Lower lobe of right lung (tissue), 2 donors: ENCODE data around the gene RBM4B. TPM values are rescaled to one million over a fixed set of nuclear protein-coding genes. Genes with fewer than 3 reads are reported as not detected.

Experiments
- ATAC-seq, 2 donors: fragments of 200-7000 bp; cut with Tn5 transposase; one replicate each; pipeline ENCODE4 v1.9.1; 2020 to 2022; ENCODE audit warnings: mild to moderate bottlenecking in 2 of 2, moderate library complexity in 2 of 2
- DNase-seq: peaks from one replicate; pipeline ENCODE4 v3.0.0-alpha.2; 2020
- H3K27ac ChIP-seq: fragments of 200-600 bp; one replicate; pipeline ENCODE4 v1.8.0; 2022
- H3K27me3 ChIP-seq: fragments of 200-600 bp; one replicate; pipeline ENCODE4 v1.8.0; 2022; ENCODE audit warnings: low read depth
- H3K36me3 ChIP-seq: fragments of 200-600 bp; one replicate; pipeline ENCODE4 v1.8.0; 2022; ENCODE audit warnings: mild to moderate bottlenecking
- H3K4me1 ChIP-seq: fragments of 200-600 bp; one replicate; pipeline ENCODE4 v1.8.0; 2022
- H3K4me3 ChIP-seq: fragments of 200-600 bp; one replicate; pipeline ENCODE4 v1.8.0; 2022; ENCODE audit warnings: mild to moderate bottlenecking
- H3K9me3 ChIP-seq: fragments of 200-600 bp; one replicate; pipeline ENCODE4 v1.8.0; 2022
- intact Hi-C: fragments of 100-400 bp; cut with DNase I; formaldehyde crosslinking; loops from one replicate; pipeline ENCODE4 v1.11.0; 2022
- total RNA-seq: library from RNA; stranded (reverse); fragmentation: NEBNext Ultra II Directional; extraction: Animal tissue kit (Norgen Biotek cat#: 25700); gene quantifications from one replicate; pipeline ENCODE4 v1.2.1, GENCODE V29; 2021
- TF ChIP-seq, protein P1 (sequence below): fragments of 200-600 bp; IDR thresholded peaks from one replicate; pipeline ENCODE4 v1.8.0; 2022; ENCODE audit warnings: antibody characterized with exemption, mild to moderate bottlenecking
- donor health status: DM: no; HTN: yes; CAD: no; lungs with severe emphysema.

The RBM4B gene
- total RNA-seq, 1 donor from 2014 or later, result 17.6 TPM

DNA sequence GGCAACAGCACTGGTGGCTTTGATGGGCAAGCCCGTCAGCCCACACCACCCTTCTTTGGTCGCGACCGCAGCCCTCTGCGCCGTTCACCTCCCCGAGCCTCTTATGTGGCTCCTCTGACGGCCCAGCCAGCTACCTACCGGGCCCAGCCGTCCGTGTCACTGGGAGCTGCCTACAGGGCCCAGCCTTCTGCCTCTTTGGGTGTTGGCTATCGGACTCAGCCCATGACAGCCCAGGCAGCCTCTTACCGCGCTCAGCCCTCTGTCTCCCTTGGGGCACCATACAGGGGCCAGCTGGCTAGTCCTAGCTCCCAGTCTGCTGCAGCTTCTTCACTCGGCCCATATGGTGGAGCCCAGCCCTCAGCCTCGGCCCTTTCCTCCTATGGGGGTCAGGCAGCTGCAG lies 53.2 kb downstream of the RBM4B start:
- TF ChIP-seq, protein P1, sequence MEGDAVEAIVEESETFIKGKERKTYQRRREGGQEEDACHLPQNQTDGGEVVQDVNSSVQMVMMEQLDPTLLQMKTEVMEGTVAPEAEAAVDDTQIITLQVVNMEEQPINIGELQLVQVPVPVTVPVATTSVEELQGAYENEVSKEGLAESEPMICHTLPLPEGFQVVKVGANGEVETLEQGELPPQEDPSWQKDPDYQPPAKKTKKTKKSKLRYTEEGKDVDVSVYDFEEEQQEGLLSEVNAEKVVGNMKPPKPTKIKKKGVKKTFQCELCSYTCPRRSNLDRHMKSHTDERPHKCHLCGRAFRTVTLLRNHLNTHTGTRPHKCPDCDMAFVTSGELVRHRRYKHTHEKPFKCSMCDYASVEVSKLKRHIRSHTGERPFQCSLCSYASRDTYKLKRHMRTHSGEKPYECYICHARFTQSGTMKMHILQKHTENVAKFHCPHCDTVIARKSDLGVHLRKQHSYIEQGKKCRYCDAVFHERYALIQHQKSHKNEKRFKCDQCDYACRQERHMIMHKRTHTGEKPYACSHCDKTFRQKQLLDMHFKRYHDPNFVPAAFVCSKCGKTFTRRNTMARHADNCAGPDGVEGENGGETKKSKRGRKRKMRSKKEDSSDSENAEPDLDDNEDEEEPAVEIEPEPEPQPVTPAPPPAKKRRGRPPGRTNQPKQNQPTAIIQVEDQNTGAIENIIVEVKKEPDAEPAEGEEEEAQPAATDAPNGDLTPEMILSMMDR, result no peak
- no peak for ATAC-seq
- intact Hi-C loops, result no loop called here
- H3K9me3 ChIP-seq, result no peaks in the 10 kb centered on the region
- H3K27me3 ChIP-seq, result no peaks in the 10 kb centered on the region
- no peak overlapping the region for H3K27ac ChIP-seq
- no peak for DNase-seq
- H3K4me3 ChIP-seq, result no peak overlapping the region
- peaks cover 90% of the 10 kb centered on the region for H3K36me3 ChIP-seq
- H3K4me1 ChIP-seq, result peaks cover 48% of the 10 kb centered on the region

DNA sequence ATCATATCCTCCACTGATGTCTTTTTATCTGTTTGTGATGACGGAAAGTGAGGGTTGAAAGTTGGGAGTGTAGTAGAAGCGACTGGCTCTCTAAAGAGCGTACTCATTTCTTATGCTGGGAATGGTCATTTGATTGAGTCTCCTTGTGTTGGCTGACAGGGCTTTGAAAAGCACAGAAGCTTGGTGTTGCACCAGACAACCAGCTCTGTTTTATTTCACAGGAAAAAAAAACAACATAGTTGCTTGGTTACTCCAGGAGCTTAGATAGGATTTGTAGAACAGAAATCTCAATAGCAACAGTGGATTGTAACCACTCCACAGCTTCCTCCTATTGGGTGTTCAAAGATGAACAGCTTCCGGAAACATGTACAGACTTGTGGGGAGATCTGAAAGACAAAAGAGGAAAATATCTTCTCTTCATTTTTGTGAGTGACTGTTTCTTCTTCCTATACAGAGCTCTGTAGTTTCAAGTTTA lies 58.6 kb downstream of the RBM4B start:
- intact Hi-C loops, result no loop called here
- ATAC-seq (peak; percentile 0 to 4), DNase-seq (no peak)
- Histone ChIP-seq H3K4me1 (peaks cover 70% of the 10 kb centered on the region), H3K36me3 (peaks cover 39% of the 10 kb centered on the region), H3K27ac (peak overlapping the region; percentile 98), H3K4me3 (peak overlapping the region; percentile 78), H3K9me3 (no peaks in the 10 kb centered on the region), H3K27me3 (no peaks in the 10 kb centered on the region)
- TF ChIP-seq, protein P1, result no peak

DNA sequence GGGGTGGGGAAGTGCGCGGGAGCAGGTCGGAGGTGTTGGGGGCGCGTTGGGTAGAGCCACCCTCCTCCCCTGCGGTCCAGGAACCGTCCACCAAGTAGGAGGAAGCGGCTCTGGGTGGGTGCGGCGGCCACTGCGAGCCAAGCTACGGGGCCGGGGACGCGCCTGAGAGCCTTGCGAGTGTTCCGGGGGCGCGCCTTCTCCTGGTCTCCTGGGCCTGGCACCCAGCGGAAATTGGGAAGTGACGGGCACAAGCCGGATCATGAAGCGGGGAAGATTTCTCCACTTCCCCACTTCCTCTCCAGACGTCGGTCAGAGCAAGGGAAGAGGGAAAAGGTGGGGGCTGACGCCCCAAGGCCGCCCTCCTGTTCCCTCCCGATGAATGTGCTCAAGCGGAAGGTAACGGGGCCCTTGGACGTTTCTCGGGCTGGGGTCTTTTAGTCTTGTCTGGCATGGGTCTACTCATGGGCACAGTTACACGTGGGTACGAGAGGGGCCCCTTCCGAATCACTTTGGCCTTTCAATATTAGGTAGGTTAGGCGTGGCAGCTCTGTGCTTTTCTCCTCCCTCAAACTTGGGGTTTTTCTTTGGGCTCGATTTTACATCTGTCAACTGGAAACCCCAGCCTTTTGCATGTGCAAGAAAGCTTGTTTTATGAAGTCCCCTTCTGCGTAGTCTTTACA lies 60.4 kb downstream of the RBM4B start:
- Histone ChIP-seq H3K27me3 (no peaks in the 10 kb centered on the region), H3K4me3 (peak overlapping the region; percentile 78), H3K9me3 (no peaks in the 10 kb centered on the region), H3K36me3 (peaks cover 21% of the 10 kb centered on the region), H3K4me1 (peaks cover 51% of the 10 kb centered on the region), H3K27ac (peak overlapping the region; percentile 98)
- TF ChIP-seq, protein P1, result no peak
- ATAC-seq, result peak; percentile 73 to 80
- peak; percentile 92 for DNase-seq
- intact Hi-C loops, result no loop called here

DNA sequence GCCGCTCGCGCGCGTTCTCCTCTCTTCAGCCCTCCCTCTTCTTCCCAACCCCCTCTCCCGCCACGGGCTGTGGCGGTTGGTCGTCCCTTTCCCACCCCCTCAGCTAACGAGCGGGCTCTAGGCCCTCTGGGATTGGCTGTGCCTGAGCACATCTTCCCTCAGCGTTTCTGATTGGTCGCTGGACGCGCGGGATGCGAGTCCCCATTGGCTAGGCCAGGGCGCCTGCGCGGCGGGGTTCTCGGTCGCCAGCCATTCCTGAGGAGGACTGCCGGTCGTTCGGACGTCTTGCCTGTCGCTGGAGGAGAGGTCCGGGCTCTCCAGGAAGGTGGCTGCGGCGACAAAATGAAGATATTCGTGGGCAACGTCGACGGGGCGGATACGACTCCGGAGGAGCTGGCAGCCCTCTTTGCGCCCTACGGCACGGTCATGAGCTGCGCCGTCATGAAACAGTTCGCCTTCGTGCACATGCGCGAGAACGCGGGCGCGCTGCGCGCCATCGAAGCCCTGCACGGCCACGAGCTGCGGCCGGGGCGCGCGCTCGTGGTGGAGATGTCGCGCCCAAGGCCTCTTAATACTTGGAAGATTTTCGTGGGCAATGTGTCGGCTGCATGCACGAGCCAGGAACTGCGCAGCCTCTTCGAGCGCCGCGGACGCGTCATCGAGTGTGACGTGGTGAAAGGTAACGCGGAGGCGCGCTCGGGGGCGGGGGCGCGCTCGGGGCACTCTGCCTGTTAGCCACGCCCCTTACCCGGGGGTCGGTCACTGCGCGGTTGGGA lies 61.1 kb downstream of the RBM4B start, which contains the start of gene RBM14:
Gene RBM14, plus strand, starts transcription at position 252 of the 776 bp plus-strand sequence. Its CDS starts 91 bp downstream, at position 343.
- Histone ChIP-seq H3K36me3 (peaks cover 13% of the 10 kb centered on the region), H3K4me3 (peak within 1 kb of the TSS; percentile 78), H3K4me1 (peaks cover 44% of the 10 kb centered on the region), H3K27ac (peak within 1 kb of the TSS; percentile 98), H3K27me3 (no peaks in the 10 kb centered on the region), H3K9me3 (no peaks in the 10 kb centered on the region)
- DNase-seq (peak; percentile 99), ATAC-seq (peak; percentile 98)
- TF ChIP-seq, protein P1, result no peak
- intact Hi-C loops, result no loop called here

Other genes with a start within 250 kb of the RBM4B start
- 32.7 TPM for gene MRPL11, start 239.0 kb downstream of the RBM4B start, total RNA-seq
- 21.4 TPM for gene PELI3, start 211.0 kb downstream of the RBM4B start, total RNA-seq
- 32.7 TPM for gene DPP3, start 197.5 kb downstream of the RBM4B start, total RNA-seq
- 41.4 TPM for gene BBS1, start 167.3 kb downstream of the RBM4B start, total RNA-seq
- 14.9 TPM for gene ZDHHC24, start 131.8 kb downstream of the RBM4B start, total RNA-seq
- 0.24 TPM for gene ACTN3, start 131.0 kb downstream of the RBM4B start, total RNA-seq
- 31.2 TPM for gene CTSF, start 109.3 kb downstream of the RBM4B start, total RNA-seq
- 0.50 TPM for gene CCDC87, start 84.8 kb downstream of the RBM4B start, total RNA-seq
- gene CCS, start 84.7 kb downstream of the RBM4B start, total RNA-seq, result 40.5 TPM
- 93.4 TPM for gene RBM14, start 61.3 kb downstream of the RBM4B start, total RNA-seq
- gene RBM4, start 39.2 kb downstream of the RBM4B start, total RNA-seq, result 107 TPM
- 6.4 TPM for gene SPTBN2, start 51.3 kb upstream of the RBM4B start, total RNA-seq
- gene RCE1, start 165.6 kb upstream of the RBM4B start, total RNA-seq, result 18.9 TPM
- 15.7 TPM for gene LRFN4, start 179.2 kb upstream of the RBM4B start, total RNA-seq